Upper lobe of right lung (tissue), 1 donor: ENCODE results near the gene CCDC15. TPM values are rescaled to one million over a fixed set of nuclear protein-coding genes. Genes with fewer than 3 reads are reported as not detected.

ENCODE experiments used
- ATAC-seq: fragments of 200-7000 bp; cut with Tn5 transposase; one replicate; pipeline ENCODE4 v1.9.1; 2020; ENCODE audit warnings: mild to moderate bottlenecking, moderate library complexity
- DNase-seq: peaks from one replicate; pipeline ENCODE4 v3.0.0-alpha.2; 2020
- H3K27ac ChIP-seq: fragments of 200-600 bp; one replicate; pipeline ENCODE4 v1.8.0; 2022
- H3K27me3 ChIP-seq: fragments of 200-600 bp; one replicate; pipeline ENCODE4 v1.8.0; 2022; ENCODE audit warnings: mild to moderate bottlenecking
- H3K36me3 ChIP-seq: fragments of 200-600 bp; one replicate; pipeline ENCODE4 v1.8.0; 2022
- H3K4me1 ChIP-seq: fragments of 200-600 bp; one replicate; pipeline ENCODE4 v1.8.0; 2022
- H3K4me3 ChIP-seq: fragments of 200-600 bp; one replicate; pipeline ENCODE4 v1.8.0; 2022; ENCODE audit warnings: mild to moderate bottlenecking
- H3K9me3 ChIP-seq: fragments of 200-600 bp; one replicate; pipeline ENCODE4 v1.8.0; 2022
- CTCF ChIP-seq: fragments of 200-600 bp; IDR thresholded peaks from one replicate; pipeline ENCODE4 v1.8.0; 2022; ENCODE audit warnings: antibody characterized with exemption
- intact Hi-C: fragments of 100-400 bp; cut with DNase I; formaldehyde crosslinking; loops from one replicate; pipeline ENCODE4 v1.11.0; 2022
- total RNA-seq: library from RNA; stranded (reverse); fragmentation: NEBNext Ultra II Directional; extraction: Animal tissue kit (Norgen Biotek cat#: 25700); gene quantifications from one replicate; pipeline ENCODE4 v1.2.1, GENCODE V29; 2021
- donor health status: DM: no; HTN: yes; CAD: no; lungs with severe emphysema.

Gene CCDC15
- total RNA-seq, 1 donor from 2014 or later: 1.5 TPM

- intact Hi-C loops: no loop called here
- DNase-seq: no peak
- no peak for ATAC-seq
Measured at GRCh38 chr11:124943254-124943616, 10.8 kb upstream of the CCDC15 start.

GRCh38 chr11:124943741-124944140 lies 10.3 kb upstream of the CCDC15 start:
- no peak for ATAC-seq
- Histone ChIP-seq H3K4me1 (no peaks in the 10 kb centered on the region), H3K27me3 (no peaks in the 10 kb centered on the region), H3K36me3 (no peaks in the 10 kb centered on the region), H3K4me3 (no peak overlapping the region), H3K27ac (no peak overlapping the region), H3K9me3 (no peaks in the 10 kb centered on the region)
- TF ChIP-seq CTCF: no peak
- intact Hi-C loops: no loop called here
- DNase-seq: no peak

More at GRCh38 chr11:124943254-124943616, 10.8 kb upstream of the CCDC15 start:
- TF ChIP-seq CTCF: no peak
- Histone ChIP-seq H3K27ac (no peak overlapping the region), H3K27me3 (no peaks in the 10 kb centered on the region), H3K9me3 (no peaks in the 10 kb centered on the region), H3K4me3 (no peak overlapping the region), H3K4me1 (no peaks in the 10 kb centered on the region), H3K36me3 (no peaks in the 10 kb centered on the region)

GRCh38 chr11:124944565-124944964 lies 9.4 kb upstream of the CCDC15 start:
- Histone ChIP-seq H3K4me3 (no peak overlapping the region), H3K27ac (no peak overlapping the region), H3K9me3 (no peaks in the 10 kb centered on the region), H3K36me3 (no peaks in the 10 kb centered on the region), H3K4me1 (no peaks in the 10 kb centered on the region), H3K27me3 (no peaks in the 10 kb centered on the region)
- ATAC-seq (no peak), DNase-seq (no peak)
- TF ChIP-seq CTCF: no peak
- intact Hi-C loops: no loop called here

GRCh38 chr11:124945826-124946225 lies 8.2 kb upstream of the CCDC15 start:
- no peak overlapping the region for H3K4me3 ChIP-seq
- no peak for TF ChIP-seq CTCF
- no peak for DNase-seq
- intact Hi-C loops: no loop called here
- no peaks in the 10 kb centered on the region for H3K9me3 ChIP-seq
- H3K27ac ChIP-seq: no peak overlapping the region
- no peaks in the 10 kb centered on the region for H3K4me1 ChIP-seq
- no peak for ATAC-seq
- no peaks in the 10 kb centered on the region for H3K36me3 ChIP-seq
- no peaks in the 10 kb centered on the region for H3K27me3 ChIP-seq

GRCh38 chr11:124946735-124947141 lies 7.3 kb upstream of the CCDC15 start:
- Histone ChIP-seq H3K4me1 (no peaks in the 10 kb centered on the region), H3K4me3 (no peak overlapping the region), H3K9me3 (no peaks in the 10 kb centered on the region), H3K27ac (no peak overlapping the region), H3K27me3 (no peaks in the 10 kb centered on the region), H3K36me3 (no peaks in the 10 kb centered on the region)
- TF ChIP-seq CTCF: no peak
- intact Hi-C loops: no loop called here
- no peak for DNase-seq
- no peak for ATAC-seq

- no peak for DNase-seq
- H3K4me1 ChIP-seq: peaks cover 11% of the 10 kb centered on the region
- H3K27me3 ChIP-seq: no peaks in the 10 kb centered on the region
- H3K27ac ChIP-seq: no peak overlapping the region
- H3K9me3 ChIP-seq: no peaks in the 10 kb centered on the region
- H3K36me3 ChIP-seq: no peaks in the 10 kb centered on the region
- no peak for ATAC-seq
- intact Hi-C loops: no loop called here
- no peak for TF ChIP-seq CTCF
- H3K4me3 ChIP-seq: no peak overlapping the region
Measured at GRCh38 chr11:124950601-124951330, 3.2 kb upstream of the CCDC15 start.
